ENCODE data around the gene ZNF747.

- TF ChIP-seq CTCF (IDR thresholded peaks at IDR 0.05) (peak in 1 of 4 experiments; percentile 14), POLR2AphosphoS5 (IDR thresholded peaks at IDR 0.05) (no peak)
Measured at GRCh38 chr16:30557707-30557956, 23.0 kb upstream of the ZNF747 start.

All from prostate gland (tissue), 2 donors.